ENCODE measurements around the gene AP3M1.
"Not testable (repeated sequence)": the region's sequence is repeated elsewhere in the genome, so short reads cannot be mapped to it uniquely, and the experiment has no call there.

Gene AP3M1, protein sequence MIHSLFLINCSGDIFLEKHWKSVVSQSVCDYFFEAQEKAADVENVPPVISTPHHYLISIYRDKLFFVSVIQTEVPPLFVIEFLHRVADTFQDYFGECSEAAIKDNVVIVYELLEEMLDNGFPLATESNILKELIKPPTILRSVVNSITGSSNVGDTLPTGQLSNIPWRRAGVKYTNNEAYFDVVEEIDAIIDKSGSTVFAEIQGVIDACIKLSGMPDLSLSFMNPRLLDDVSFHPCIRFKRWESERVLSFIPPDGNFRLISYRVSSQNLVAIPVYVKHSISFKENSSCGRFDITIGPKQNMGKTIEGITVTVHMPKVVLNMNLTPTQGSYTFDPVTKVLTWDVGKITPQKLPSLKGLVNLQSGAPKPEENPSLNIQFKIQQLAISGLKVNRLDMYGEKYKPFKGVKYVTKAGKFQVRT

GRCh38 chr10:74150204-74150989, at the start of gene AP3M1:
TSS of gene AP3M1 (minus strand) at chr10:74150828. CDS start at chr10:74138379, 12,449 bp downstream.
- peak; percentile 91 for DNase-seq
- Mint-ChIP-seq H3K4me3 (no peak within 1 kb of the TSS), H3K4me1 (peaks cover 35% of the 10 kb centered on the region)

DNA sequence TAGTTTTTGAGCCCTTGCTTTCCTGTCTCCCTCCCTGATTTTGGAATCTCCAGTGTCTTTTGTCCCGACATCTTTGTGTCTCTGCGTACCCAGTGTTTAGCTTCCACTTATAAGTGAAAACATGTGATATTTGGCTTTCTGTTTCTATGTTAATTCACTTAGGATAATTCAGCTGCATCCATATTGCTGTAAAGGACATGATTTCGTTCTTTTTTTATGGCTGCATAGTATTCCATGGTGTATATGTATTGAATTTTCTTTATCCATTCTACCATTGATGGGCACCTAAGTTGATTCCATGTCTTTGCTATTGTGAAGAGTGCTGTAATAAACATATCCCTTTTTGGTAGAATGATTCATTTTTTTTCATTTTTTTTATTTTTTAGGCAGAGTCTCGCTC, 48.7 kb upstream of the AP3M1 start:
- peaks cover 6% of the 10 kb centered on the region for H3K4me1 Mint-ChIP-seq

More at GRCh38 chr10:74150204-74150989, at the start of gene AP3M1:
- Mint-ChIP-seq H3K27me3 (no peaks in the 10 kb centered on the region), H3K27ac (no peak within 1 kb of the TSS), H3K36me3 (peaks cover 11% of the 10 kb centered on the region), H3K9me3 (no peaks in the 10 kb centered on the region)
- CTCF ChIA-PET = interaction anchor here (1.0 to 2.2 kb wide), 3 partner anchors 26 to 94 kb away, joined by 3 to 11 read pairs (median 4); no protein-coding TSS in a partner anchor

GRCh38 chr10:74194999-74195398, 44.4 kb upstream of the AP3M1 start:
- Mint-ChIP-seq H3K36me3 (peaks cover 3% of the 10 kb centered on the region), H3K4me3 (no peak overlapping the region), H3K27ac (no peak overlapping the region), H3K27me3 (no peaks in the 10 kb centered on the region), H3K9me3 (no peaks in the 10 kb centered on the region), H3K4me1 (peaks cover 30% of the 10 kb centered on the region)
- no peak for DNase-seq
- CTCF ChIA-PET = no interaction called here

More for the DNA sequence above, 48.7 kb upstream of the AP3M1 start:
- Mint-ChIP-seq H3K27me3 (no peaks in the 10 kb centered on the region), H3K36me3 (peaks cover 4% of the 10 kb centered on the region), H3K27ac (no peak overlapping the region), H3K4me3 (no peak overlapping the region), H3K9me3 (no peaks in the 10 kb centered on the region)
- CTCF ChIA-PET = interaction anchor here (1.5 kb wide), 1 partner anchor 14 kb away, joined by 4 read pairs; no protein-coding TSS in a partner anchor
- DNase-seq = no peak

GRCh38 chr10:74194545-74194944, 43.9 kb upstream of the AP3M1 start:
- Mint-ChIP-seq H3K36me3 (peaks cover 4% of the 10 kb centered on the region), H3K27me3 (no peaks in the 10 kb centered on the region), H3K9me3 (no peaks in the 10 kb centered on the region), H3K4me3 (no peak overlapping the region), H3K27ac (no peak overlapping the region), H3K4me1 (peaks cover 35% of the 10 kb centered on the region)
- CTCF ChIA-PET = no interaction called here
- no peak for DNase-seq

GRCh38 chr10:74190494-74190893, 39.9 kb upstream of the AP3M1 start:
- Mint-ChIP-seq H3K4me1 (peaks cover 44% of the 10 kb centered on the region), H3K27ac (peak overlapping the region; percentile 94), H3K4me3 (peak overlapping the region; percentile 46), H3K36me3 (peaks cover 4% of the 10 kb centered on the region), H3K9me3 (no peaks in the 10 kb centered on the region), H3K27me3 (no peaks in the 10 kb centered on the region)
- DNase-seq = no peak
- CTCF ChIA-PET = interaction anchor here (1.2 to 1.5 kb wide), 3 partner anchors 23 to 1045 kb away, joined by 3 to 11 read pairs (median 3); partner anchors contain the start of gene COMTD1

- peaks cover 44% of the 10 kb centered on the region for H3K4me1 Mint-ChIP-seq
- no peaks in the 10 kb centered on the region for H3K27me3 Mint-ChIP-seq
- DNase-seq = peak; percentile 41
- peak overlapping the region; percentile 46 for H3K4me3 Mint-ChIP-seq
- no peaks in the 10 kb centered on the region for H3K9me3 Mint-ChIP-seq
- CTCF ChIA-PET = interaction anchor here (1.2 to 1.5 kb wide), 3 partner anchors 23 to 1045 kb away, joined by 3 to 11 read pairs (median 3); partner anchors contain the start of gene COMTD1
- peak overlapping the region; percentile 94 for H3K27ac Mint-ChIP-seq
- H3K36me3 Mint-ChIP-seq = peaks cover 4% of the 10 kb centered on the region
Observed at GRCh38 chr10:74189999-74190421, 39.4 kb upstream of the AP3M1 start.

- H3K27ac Mint-ChIP-seq, H3K4me3 Mint-ChIP-seq, H3K9me3 Mint-ChIP-seq, DNase-seq, CTCF ChIA-PET, H3K27me3 Mint-ChIP-seq, H3K36me3 Mint-ChIP-seq: not testable (repeated sequence)
- peaks cover 32% of the 10 kb centered on the region for H3K4me1 Mint-ChIP-seq
Observed at GRCh38 chr10:74188617-74189016, 38.0 kb upstream of the AP3M1 start.

GRCh38 chr10:74187237-74187636, 36.6 kb upstream of the AP3M1 start:
- H3K27me3 Mint-ChIP-seq = no peaks in the 10 kb centered on the region
- no peak overlapping the region for H3K27ac Mint-ChIP-seq
- H3K4me1 Mint-ChIP-seq = peaks cover 25% of the 10 kb centered on the region
- H3K36me3 Mint-ChIP-seq = peaks cover 1% of the 10 kb centered on the region
- H3K4me3 Mint-ChIP-seq = no peak overlapping the region
- CTCF ChIA-PET = no interaction called here
- H3K9me3 Mint-ChIP-seq = no peaks in the 10 kb centered on the region
- no peak for DNase-seq

DNA sequence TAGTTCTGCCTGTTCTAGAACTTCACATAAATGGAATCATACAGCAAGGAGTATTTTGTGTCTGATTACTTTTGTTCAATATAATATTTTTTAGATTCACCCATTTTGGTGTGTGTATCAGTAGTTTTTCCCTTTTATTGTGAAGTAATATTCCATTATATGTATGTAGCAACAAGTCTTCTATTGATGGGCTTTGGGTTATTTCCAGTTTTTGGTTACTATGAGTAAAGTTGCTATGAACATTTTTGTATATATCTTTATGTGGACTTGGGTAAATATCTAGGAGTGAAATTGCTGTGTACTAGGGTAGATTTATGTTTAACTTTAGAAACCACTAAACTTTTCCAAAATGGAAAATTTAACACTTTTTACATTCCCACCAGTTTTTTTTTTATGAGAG, 36.0 kb upstream of the AP3M1 start:
- H3K4me3 Mint-ChIP-seq = no peak overlapping the region
- H3K27ac Mint-ChIP-seq = no peak overlapping the region
- no peaks in the 10 kb centered on the region for H3K27me3 Mint-ChIP-seq
- no peaks in the 10 kb centered on the region for H3K9me3 Mint-ChIP-seq
- CTCF ChIA-PET = no interaction called here
- H3K4me1 Mint-ChIP-seq = peaks cover 30% of the 10 kb centered on the region
- peaks cover 1% of the 10 kb centered on the region for H3K36me3 Mint-ChIP-seq
- no peak for DNase-seq

DNA sequence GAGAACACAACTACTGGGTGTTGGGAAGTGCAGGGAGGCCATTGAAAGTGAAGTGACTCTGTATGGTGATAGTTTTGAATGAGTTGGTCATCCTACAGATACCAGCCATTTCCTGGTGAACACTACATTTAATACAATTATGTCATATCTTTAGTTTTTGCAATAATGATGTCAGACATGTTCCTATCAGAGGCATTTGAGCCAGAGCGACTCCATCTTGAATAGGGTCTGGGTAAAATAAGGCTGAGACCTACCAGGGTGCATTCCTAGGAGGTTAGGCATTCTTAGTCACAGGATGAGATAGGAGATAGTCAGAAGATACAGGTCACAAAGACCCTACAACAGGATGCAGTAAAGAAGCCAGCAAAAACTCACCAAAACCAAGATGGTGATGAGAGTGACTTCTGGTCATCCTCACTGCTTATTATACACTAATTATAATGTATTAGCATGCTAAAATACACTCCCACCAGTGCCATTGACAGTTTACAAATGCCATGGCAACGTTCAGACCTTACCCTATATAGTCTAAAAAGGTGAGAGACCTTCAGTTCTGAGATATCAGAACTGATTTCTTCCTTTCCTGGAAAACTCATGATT, 28.6 kb upstream of the AP3M1 start:
- Mint-ChIP-seq H3K27me3 (no peaks in the 10 kb centered on the region), H3K27ac (no peak overlapping the region), H3K4me1 (peaks cover 45% of the 10 kb centered on the region), H3K36me3 (peaks cover 1% of the 10 kb centered on the region), H3K9me3 (no peaks in the 10 kb centered on the region), H3K4me3 (no peak overlapping the region)
- no peak for DNase-seq
- CTCF ChIA-PET = no interaction called here

DNA sequence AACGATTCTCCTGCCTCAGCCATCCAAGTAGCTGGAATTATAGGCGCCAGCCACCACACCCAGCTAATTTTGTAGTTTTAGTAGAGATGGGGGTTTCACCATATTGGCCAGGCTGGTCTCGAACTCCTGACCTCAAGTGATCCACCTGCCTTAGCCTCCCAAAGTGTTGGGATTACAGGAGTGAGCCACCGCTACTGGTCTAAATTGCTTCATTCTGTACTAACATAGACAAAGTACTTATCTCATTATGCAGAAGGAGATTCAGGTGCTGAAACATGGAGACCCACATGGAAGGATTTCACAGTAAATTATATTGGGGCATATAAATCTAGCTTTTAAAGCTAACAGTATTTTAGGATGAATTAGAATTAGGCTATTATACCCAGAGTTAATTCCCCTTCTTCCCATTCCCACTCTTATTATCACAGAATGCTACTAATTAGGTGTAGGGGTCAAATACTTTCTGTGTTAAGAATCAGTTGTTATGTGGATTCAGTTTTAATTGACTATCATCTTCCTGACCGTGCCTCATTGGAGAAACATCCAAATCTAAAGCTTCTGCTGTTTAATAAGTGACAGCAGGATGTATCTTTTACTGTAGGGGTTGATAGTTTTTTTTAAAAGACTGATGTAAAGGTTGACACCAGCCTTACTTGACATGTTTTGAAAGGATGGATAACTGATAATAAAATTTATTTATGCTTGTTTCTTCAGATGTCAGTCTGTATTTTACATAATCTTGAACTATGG, 27.6 kb upstream of the AP3M1 start:
- Mint-ChIP-seq H3K27me3 (no peaks in the 10 kb centered on the region), H3K9me3 (no peaks in the 10 kb centered on the region), H3K4me3 (peak overlapping the region; percentile 14), H3K36me3 (peaks cover 1% of the 10 kb centered on the region), H3K27ac (no peak overlapping the region), H3K4me1 (peaks cover 45% of the 10 kb centered on the region)
- DNase-seq = no peak
- CTCF ChIA-PET = interaction anchor here (1.0 kb wide), 1 partner anchor 56 kb away, joined by 3 read pairs; no protein-coding TSS in a partner anchor

DNA sequence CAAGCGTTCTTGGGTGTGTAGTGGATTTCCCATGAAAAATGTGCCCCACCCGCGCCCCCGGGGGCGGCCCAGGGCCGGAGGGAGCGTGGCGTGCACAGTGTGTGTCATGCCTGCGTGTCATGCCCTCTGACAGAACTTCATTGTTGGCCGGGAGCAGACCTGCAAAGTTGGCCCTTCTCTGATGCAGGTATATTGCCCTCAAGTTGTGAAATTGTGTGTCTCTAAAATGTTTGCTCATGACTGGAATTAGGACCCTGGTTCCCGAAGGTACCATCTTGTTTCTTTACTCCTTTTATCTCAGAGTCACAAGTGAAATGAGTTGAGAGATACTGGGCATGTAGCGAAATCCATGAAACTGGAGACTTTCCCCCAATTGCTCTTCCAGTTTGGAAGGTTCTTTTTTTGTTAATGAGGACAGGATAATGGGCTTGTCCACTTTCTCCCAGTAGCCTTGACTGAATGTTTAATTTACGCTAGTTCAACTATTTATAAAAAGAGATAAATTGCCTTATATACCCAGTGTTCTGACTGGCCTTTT, 26.6 kb upstream of the AP3M1 start:
- Mint-ChIP-seq H3K4me3 (peak overlapping the region; percentile 89), H3K9me3 (no peaks in the 10 kb centered on the region), H3K27me3 (no peaks in the 10 kb centered on the region), H3K27ac (peak overlapping the region; percentile 97), H3K36me3 (peaks cover 1% of the 10 kb centered on the region), H3K4me1 (peaks cover 45% of the 10 kb centered on the region)
- CTCF ChIA-PET = interaction anchor here (1.0 to 1.3 kb wide), 2 partner anchors 27 to 57 kb away, joined by 3 to 4 read pairs; partner anchors contain the start of genes ADK and AP3M1
- DNase-seq = peak; percentile 50
